Suprapubic skin (tissue), 4 donors: ENCODE measurements around the gene IDI1. TPM values are rescaled to one million over a fixed set of nuclear protein-coding genes. Genes with fewer than 3 reads are reported as not detected.

Experiments
- DNase-seq, 2 donors: peaks; one replicate each; pipeline ENCODE4 v3.0.0-alpha.2; 2019; ENCODE audit warnings: low spot score in 2 of 2
- H3K27ac ChIP-seq: fragments of 200-600 bp; sonication (generic); one replicate; pipeline ENCODE4 v1.5.1; 2019
- H3K27me3 ChIP-seq: fragments of 200-600 bp; sonication (generic); one replicate; pipeline ENCODE4 v1.5.1; 2019
- H3K36me3 ChIP-seq: fragments of 200-600 bp; sonication (generic); one replicate; pipeline ENCODE4 v1.5.1; 2019
- H3K4me1 ChIP-seq: fragments of 200-600 bp; sonication (generic); one replicate; pipeline ENCODE4 v1.5.1; 2019
- H3K4me3 ChIP-seq: fragments of 200-600 bp; sonication (generic); one replicate; pipeline ENCODE4 v1.5.1; 2019; ENCODE audit warnings: mild to moderate bottlenecking
- H3K9me3 ChIP-seq: fragments of 200-600 bp; sonication (generic); one replicate; pipeline ENCODE4 v1.5.1; 2019
- CTCF ChIP-seq, 2 donors: fragments of 200-600 bp in 1 of 2; fragments of 450-650 bp in 1 of 2; sonication (generic) in 1 of 2; IDR thresholded peaks; one replicate each; pipeline ENCODE4 v1.5.1; 2016 to 2019; ENCODE audit warnings: antibody characterized with exemption in 2 of 2, mild to moderate bottlenecking in 1 of 2, moderate library complexity in 1 of 2
- EP300 ChIP-seq: sonication (generic); formaldehyde crosslinking; IDR thresholded peaks from one replicate; pipeline ENCODE4 v1.6.1; 2017; ENCODE audit warnings: antibody characterized with exemption
- POLR2A ChIP-seq, 2 donors: fragments of 450-650 bp; IDR thresholded peaks; one replicate each; pipeline ENCODE4 v1.6.1; 2017; ENCODE audit warnings: antibody characterized with exemption in 2 of 2, mild to moderate bottlenecking in 2 of 2, moderate library complexity in 2 of 2
- POLR2AphosphoS5 ChIP-seq, 3 donors: sonication (generic); formaldehyde crosslinking; IDR thresholded peaks; one replicate each; pipeline ENCODE4 v1.6.1; 2017; ENCODE audit warnings: antibody characterized with exemption in 3 of 3
- WGBS: methylation state at CpG from one replicate; pipeline ENCODE4 v1.1.5; 2018; 5-methylcytosine and 5-hydroxymethylcytosine counted together
- total RNA-seq, 4 donors: library from RNA; depleted of rRNA; stranded (reverse); fragments of >200 nt; gene quantifications; one replicate each; pipeline ENCODE4 v1.1.0, GENCODE V29; 2016

Gene IDI1
- total RNA-seq, 4 donors from 2014 or later, result 32.0 to 62.1 (median 36.1) TPM

DNA sequence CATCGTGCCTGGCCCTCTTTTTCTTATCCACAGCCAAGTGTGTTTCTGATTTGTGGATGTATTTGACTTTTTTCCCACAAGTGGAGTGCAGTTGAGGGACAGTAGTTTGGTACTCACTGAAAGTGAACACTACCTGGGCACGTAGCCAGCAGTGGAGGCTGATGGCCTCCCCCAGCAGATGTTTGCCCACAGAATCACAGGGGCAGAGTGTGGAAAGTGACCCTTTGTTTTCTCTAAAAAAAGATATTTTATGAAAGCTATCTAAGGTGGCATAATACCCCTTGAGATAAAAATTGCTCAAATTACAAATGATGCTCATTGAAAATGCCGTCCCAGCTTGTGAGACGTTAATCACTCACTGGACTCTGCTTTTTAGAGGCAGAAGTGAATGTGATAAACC, 36.3 kb upstream of the IDI1 start:
- Histone ChIP-seq H3K27me3 (no peaks in the 10 kb centered on the region), H3K4me3 (no peak overlapping the region), H3K36me3 (peaks cover 98% of the 10 kb centered on the region), H3K4me1 (no peaks in the 10 kb centered on the region), H3K27ac (no peak overlapping the region), H3K9me3 (no peaks in the 10 kb centered on the region)
- DNase-seq, result no peak
- TF ChIP-seq CTCF (IDR thresholded peaks at IDR 0.05), result no peak
- TF ChIP-seq POLR2A (IDR thresholded peaks at IDR 0.05), result no peak
- no peak for TF ChIP-seq EP300
- no peak for TF ChIP-seq POLR2AphosphoS5 (IDR thresholded peaks at IDR 0.05)
- 89% methylated on average over 4 of the region's 4 CpGs for WGBS

GRCh38 chr10:1084011-1084950, 35.4 kb upstream of the IDI1 start:
- Histone ChIP-seq H3K27me3 (no peaks in the 10 kb centered on the region), H3K4me1 (no peaks in the 10 kb centered on the region), H3K4me3 (no peak overlapping the region), H3K9me3 (no peaks in the 10 kb centered on the region), H3K36me3 (peaks cover 98% of the 10 kb centered on the region), H3K27ac (no peak overlapping the region)
- TF ChIP-seq POLR2AphosphoS5 (IDR thresholded peaks at IDR 0.05), result no peak
- TF ChIP-seq POLR2A (IDR thresholded peaks at IDR 0.05), result no peak
- no peak for TF ChIP-seq CTCF (IDR thresholded peaks at IDR 0.05)
- no peak for TF ChIP-seq EP300
- no peak for DNase-seq
- 92% methylated on average over 25 of the region's 28 CpGs for WGBS

- Histone ChIP-seq H3K4me1 (no peaks in the 10 kb centered on the region), H3K4me3 (no peak overlapping the region), H3K27me3 (no peaks in the 10 kb centered on the region), H3K36me3 (peaks cover 98% of the 10 kb centered on the region), H3K27ac (no peak overlapping the region), H3K9me3 (no peaks in the 10 kb centered on the region)
- DNase-seq, result no peak
- TF ChIP-seq CTCF (IDR thresholded peaks at IDR 0.05), result no peak
- no peak for TF ChIP-seq EP300
- TF ChIP-seq POLR2A (IDR thresholded peaks at IDR 0.05), result no peak
- no peak for TF ChIP-seq POLR2AphosphoS5 (IDR thresholded peaks at IDR 0.05)
- 96% methylated on average over 17 of the region's 17 CpGs for whole genome bisulfite sequencing
Observed at GRCh38 chr10:1083581-1083980, 34.7 kb upstream of the IDI1 start.

DNA sequence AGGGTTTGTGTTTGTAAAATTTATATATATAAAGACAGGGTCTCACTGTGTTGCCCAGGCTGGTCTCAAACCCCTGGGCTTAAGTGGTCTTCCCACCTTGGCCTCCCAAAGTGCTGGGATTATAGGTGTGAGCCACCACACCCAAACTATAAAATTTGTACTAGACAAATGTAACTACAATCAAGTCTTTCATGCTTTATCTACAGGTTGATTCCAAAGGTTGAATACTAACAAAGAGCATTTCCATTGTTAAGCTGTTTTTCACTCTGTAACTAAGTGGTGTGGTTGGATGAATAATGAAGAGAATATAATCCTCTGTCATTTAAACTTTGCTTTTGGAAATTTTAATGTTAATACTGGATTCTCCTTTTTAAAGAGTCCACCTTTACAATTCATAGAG, 29.7 kb upstream of the IDI1 start:
- Histone ChIP-seq H3K27ac (no peak overlapping the region), H3K4me1 (no peaks in the 10 kb centered on the region), H3K4me3 (no peak overlapping the region), H3K36me3 (peaks cover 78% of the 10 kb centered on the region), H3K9me3 (no peaks in the 10 kb centered on the region), H3K27me3 (no peaks in the 10 kb centered on the region)
- DNase-seq, result no peak
- no peak for TF ChIP-seq EP300
- TF ChIP-seq POLR2A (IDR thresholded peaks at IDR 0.05), result no peak
- TF ChIP-seq POLR2AphosphoS5 (IDR thresholded peaks at IDR 0.05), result no peak
- TF ChIP-seq CTCF (IDR thresholded peaks at IDR 0.05), result no peak

GRCh38 chr10:1074748-1075308, 25.9 kb upstream of the IDI1 start:
- Histone ChIP-seq H3K9me3 (no peaks in the 10 kb centered on the region), H3K27ac (no peak overlapping the region), H3K27me3 (no peaks in the 10 kb centered on the region), H3K4me1 (no peaks in the 10 kb centered on the region), H3K36me3 (peaks cover 58% of the 10 kb centered on the region), H3K4me3 (no peak overlapping the region)
- TF ChIP-seq POLR2AphosphoS5 (IDR thresholded peaks at IDR 0.05) (no peak), POLR2A (IDR thresholded peaks at IDR 0.05) (no peak), EP300 (no peak), CTCF (IDR thresholded peaks at IDR 0.05) (no peak)
- DNase-seq, result no peak
- WGBS, result 91% methylated on average over 18 of the region's 18 CpGs
